ENCODE data around the gene TNFAIP8.
A peak's percentile ranks its signal among the peaks of the same experiment; 100 is the strongest.

The TNFAIP8 gene

DNA sequence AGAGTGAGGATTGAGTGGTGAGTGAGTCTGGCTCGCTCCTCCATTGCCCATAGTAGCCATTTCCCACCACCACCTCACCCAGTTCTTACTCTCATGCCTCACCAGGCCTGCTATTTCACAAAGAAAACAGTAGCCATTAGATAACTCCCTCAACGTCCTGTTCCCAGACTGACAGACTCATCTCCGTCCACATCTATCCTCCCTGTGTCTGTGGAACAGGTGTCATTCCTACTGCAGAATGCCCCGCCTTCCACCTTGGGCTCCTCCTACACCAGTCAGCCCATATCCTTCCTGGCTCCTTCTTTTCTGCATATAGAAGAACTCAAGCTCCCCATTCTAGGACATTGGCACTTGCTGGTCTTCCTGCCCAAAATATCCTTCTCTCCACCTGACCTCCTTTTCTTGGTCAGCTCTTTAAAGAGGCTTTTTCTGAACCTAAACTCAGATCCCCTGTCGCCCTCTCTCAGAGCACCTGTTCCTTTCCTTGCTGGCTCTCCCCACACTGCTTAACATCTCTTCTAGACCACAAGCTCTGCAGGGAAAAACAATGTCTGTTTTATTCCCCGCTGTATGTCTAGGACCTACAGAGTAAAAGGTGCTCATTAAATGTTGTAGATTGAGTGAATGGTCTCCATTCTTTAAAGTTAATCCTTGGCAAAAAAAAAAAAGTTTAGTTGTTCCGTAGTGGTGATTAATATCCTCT is 3.2 kb downstream of the TNFAIP8 start:
- H3K4me3 ChIP-seq (ENCODE audit: low read depth, low read length), result no peak overlapping the region
- DNase-seq (ENCODE audit: low read depth), result no peak
- TF ChIP-seq, protein P1, sequence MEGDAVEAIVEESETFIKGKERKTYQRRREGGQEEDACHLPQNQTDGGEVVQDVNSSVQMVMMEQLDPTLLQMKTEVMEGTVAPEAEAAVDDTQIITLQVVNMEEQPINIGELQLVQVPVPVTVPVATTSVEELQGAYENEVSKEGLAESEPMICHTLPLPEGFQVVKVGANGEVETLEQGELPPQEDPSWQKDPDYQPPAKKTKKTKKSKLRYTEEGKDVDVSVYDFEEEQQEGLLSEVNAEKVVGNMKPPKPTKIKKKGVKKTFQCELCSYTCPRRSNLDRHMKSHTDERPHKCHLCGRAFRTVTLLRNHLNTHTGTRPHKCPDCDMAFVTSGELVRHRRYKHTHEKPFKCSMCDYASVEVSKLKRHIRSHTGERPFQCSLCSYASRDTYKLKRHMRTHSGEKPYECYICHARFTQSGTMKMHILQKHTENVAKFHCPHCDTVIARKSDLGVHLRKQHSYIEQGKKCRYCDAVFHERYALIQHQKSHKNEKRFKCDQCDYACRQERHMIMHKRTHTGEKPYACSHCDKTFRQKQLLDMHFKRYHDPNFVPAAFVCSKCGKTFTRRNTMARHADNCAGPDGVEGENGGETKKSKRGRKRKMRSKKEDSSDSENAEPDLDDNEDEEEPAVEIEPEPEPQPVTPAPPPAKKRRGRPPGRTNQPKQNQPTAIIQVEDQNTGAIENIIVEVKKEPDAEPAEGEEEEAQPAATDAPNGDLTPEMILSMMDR (conservative IDR thresholded peaks at IDR 0.05; ENCODE audit: low read depth, low read length), result no peak

DNA sequence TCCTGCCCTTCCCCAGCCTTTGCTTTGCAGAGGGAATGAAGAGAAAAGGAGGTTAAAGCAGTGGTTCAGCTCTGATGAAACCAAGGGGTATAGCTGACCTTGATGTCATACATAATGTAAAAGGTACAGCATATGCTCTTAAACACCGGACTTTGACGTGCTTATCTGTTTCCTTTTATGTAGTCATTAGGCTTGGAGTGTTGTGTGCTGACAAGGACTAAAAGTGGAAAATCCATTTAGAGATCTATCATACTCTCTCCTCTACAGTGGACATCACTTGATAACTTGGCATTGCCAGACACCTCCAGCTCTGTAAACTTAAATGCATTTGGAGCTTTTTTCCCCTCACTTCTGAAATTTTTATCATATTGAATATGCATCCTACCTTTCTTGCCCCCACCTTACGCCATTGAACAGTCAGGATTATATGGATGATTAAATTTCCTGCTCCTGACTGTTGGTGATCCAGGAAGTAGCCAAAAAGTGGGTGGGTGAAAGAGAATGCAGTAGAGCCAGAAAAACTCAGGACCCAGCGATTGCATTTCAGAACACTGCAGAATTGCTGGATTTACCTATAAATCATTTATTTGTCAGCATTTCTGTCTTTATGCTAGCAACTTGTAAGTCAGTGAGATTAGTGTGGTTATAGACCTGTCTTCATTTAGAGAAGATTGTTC is 4.1 kb downstream of the TNFAIP8 start:
- no peak for DNase-seq (ENCODE audit: low read depth)
- no peak overlapping the region for H3K4me3 ChIP-seq (ENCODE audit: low read depth, low read length)
- TF ChIP-seq, protein P1 (conservative IDR thresholded peaks at IDR 0.05; ENCODE audit: low read depth, low read length), result no peak

DNA sequence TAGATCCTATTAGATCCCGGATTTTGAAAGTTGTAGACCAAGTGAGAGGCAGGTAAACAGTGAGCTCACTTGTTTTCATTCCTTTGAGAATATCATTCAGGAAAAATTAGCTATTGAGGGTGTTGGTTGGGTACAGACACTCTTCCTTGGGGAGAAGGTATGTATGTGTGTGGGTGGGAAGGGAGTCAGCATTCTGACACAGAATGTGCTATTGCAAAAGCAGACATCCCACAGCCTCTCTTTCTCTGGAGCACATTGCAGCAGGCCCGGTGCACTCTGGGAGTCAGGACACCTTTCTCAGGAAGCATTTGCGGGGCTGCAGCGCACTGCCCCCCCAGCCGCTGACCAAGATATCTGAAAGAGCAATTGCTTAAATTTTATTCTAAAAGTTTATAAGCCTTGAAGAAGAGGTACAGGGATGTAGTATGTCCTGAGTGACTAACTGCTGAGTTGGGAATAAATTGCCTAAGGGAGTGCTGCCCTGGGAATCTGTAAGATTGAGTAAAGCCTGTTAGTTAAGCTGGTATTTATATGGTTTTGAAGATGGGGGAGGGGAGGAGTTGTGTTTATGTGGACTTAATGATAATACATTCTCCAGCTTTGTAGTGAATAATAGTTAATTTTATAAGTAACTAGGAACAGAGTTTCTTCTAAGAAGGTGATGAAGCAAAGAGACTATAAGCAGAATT is 5.2 kb downstream of the TNFAIP8 start:
- TF ChIP-seq, protein P1 (conservative IDR thresholded peaks at IDR 0.05; ENCODE audit: low read depth, low read length), result no peak
- peak; percentile 75 for DNase-seq (ENCODE audit: low read depth)
- H3K4me3 ChIP-seq (ENCODE audit: low read depth, low read length), result no peak overlapping the region

DNA sequence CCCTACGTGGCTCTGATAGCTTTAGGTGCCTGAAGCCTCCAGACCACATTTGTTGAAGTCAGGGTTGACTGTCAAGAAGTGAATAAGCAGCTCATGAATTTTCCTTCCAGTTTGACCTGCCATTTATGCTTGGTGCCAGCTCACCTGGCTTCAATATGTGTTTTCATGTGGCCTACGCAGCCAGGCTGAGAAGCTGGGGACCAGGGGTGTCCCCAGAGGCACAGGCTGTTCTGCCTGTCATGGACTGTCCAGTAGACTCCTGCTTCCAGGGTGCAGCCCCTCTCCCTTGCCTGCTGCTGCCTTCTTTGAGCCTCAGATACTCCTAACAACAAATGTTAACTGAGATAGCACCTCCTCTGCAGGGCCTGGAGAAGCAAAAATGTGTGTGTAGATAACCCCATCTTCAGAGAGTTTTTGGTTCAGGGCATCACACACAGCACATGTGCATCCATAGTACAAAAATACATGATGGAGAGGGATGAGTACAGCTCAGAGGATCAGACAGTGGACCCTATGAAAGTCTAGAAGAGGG is 5.8 kb downstream of the TNFAIP8 start:
- TF ChIP-seq, protein P1 (conservative IDR thresholded peaks at IDR 0.05; ENCODE audit: low read depth, low read length), result no peak

DNA sequence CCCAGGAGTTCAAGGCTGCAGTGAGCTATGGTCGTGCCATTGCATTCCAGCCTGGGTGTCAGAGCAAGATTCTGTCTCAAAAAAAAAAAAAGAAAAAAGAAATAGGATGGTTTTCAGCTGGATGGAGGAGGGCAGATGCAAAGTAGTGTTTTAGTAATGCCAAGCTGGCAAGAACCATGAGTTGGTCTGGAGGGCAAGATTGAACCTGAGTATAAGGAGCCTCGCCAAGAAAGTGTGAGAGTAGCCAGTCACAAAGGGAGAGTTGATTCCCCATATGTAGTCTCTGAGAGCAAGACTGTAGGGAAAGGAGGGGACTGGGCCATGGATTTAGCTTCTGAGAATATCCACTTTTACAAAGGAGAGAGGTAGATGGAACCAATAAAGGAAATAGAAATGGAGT is 6.9 kb downstream of the TNFAIP8 start:
- TF ChIP-seq, protein P1 (conservative IDR thresholded peaks at IDR 0.05; ENCODE audit: low read depth, low read length), result no peak
- no peak for DNase-seq (ENCODE audit: low read depth)
- no peak overlapping the region for H3K4me3 ChIP-seq (ENCODE audit: low read depth, low read length)

More for the DNA sequence above, 5.8 kb downstream of the TNFAIP8 start:
- no peak for DNase-seq (ENCODE audit: low read depth)
- H3K4me3 ChIP-seq (ENCODE audit: low read depth, low read length), result no peak overlapping the region

DNA sequence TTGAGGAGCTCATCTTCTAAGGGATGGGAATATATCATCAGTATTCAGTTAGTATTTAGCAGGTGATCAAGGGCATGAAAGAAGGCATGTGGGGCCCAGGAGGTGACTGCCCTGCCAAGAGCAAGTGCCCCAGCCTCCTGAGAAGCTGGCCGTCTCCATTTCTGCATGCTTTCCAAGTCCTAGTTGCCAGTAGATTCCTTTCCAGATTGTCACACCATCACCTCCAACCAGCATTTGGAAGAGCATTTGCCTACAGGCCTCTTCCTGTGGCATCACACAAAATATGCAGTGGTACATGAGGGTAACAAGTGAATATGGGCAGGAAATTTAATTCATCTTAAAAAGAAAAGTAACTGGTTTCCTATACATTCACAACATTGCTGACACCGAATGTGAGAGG is 7.5 kb downstream of the TNFAIP8 start:
- DNase-seq (ENCODE audit: low read depth), result no peak
- no peak overlapping the region for H3K4me3 ChIP-seq (ENCODE audit: low read depth, low read length)
- TF ChIP-seq, protein P1 (conservative IDR thresholded peaks at IDR 0.05; ENCODE audit: low read depth, low read length), result no peak

Data from choroid plexus epithelial cell (primary cell).